IPS DF 19.7 (cell line): ENCODE data around the gene GIGYF1.
"Not testable (repeated sequence)": the region's sequence is repeated elsewhere in the genome, so short reads cannot be mapped to it uniquely, and the experiment has no call there.

Source experiments
- DNase-seq: peaks from one replicate; pipeline ENCODE4 v3.0.0-alpha.2; 2013; ENCODE audit warnings: low read depth, low spot score

The GIGYF1 gene

DNA sequence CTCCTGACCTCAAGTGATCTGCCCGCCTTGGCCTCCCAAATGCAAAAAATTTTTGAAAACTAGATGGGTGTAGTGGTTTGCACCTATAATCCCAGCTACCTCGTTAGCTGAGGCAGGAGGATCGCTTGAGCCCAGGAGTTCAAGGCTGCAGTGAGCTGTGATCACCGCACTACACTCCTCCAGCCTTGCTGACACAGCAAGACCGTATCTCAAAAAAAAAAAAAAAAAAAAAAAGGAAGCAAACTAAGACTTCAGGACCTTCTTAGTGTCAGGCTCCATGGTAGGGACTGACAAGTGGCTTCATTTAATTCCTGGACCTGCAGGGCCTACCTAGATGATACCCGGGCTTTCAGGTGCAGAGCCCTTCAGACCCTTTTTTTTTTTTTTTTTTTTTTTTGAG, 14.3 kb upstream of the GIGYF1 start:
- DNase-seq: no peak

DNA sequence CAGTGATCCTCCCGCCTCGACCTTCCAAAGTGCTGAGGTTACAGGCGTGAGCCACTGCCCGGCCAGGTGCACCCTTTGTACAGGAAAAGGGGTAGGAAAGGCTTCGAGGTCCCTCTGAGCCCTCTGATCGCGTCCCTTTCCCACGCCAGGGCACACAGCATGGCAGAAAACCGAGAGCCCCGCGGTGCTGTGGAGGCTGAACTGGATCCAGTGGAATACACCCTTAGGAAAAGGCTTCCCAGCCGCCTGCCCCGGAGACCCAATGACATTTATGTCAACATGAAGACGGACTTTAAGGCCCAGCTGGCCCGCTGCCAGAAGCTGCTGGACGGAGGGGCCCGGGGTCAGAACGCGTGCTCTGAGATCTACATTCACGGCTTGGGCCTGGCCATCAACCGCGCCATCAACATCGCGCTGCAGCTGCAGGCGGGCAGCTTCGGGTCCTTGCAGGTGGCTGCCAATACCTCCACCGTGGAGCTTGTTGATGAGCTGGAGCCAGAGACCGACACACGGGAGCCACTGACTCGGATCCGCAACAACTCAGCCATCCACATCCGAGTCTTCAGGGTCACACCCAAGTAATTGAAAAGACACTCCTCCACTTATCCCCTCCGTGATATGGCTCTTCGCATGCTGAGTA, 12.7 kb upstream of the GIGYF1 start:
- DNase-seq: no peak

DNA sequence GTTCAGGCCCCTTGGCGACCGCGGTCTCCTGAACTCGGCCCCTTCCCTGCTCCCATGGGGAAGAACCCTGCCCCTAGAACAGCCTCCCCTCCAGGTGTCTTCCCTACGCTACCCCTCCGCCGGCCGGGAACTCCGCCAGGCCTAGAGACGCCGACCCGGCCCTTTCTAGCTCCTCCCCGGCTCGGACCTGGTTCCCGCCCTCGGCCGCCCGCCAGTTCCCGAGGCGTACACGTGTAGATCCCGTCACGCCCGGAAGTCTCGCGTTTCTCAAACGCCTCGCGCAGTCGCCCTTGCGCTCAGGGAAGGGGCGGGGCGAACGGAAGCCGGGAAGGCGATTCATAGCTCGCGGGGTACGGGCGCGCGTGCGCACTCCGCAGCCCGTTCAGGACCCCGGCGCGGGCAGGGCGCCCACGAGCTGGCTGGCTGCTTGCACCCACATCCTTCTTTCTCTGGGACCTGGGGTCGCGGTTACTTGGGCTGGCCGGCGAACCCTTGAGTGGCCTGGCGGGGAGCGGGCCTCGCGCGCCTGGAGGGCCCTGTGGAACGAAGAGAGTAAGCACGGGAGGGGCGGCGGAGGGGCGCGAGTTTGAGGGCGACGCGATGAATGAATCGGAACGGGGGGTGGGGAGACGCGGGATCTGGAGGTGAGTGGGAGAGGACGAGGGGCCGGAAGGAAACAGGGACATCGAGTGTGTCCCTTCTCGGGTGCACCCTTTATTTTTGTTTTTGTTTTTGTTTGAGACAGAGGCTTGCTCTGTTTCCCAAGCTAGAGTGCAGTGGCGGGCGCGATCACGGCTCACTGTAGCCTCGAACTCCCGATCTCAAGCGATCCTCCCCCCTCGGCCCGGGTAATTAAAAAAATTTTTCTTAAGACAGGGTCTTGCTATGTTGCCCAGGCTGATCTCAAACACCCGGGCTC, 12.0 kb upstream of the GIGYF1 start, which contains the start of gene POP7:
Gene POP7 (plus strand): TSS at position 369 of the 919 bp plus-strand sequence. CDS start 710 bp downstream, outside the sequence.
- peak; percentile 84 for DNase-seq

DNA sequence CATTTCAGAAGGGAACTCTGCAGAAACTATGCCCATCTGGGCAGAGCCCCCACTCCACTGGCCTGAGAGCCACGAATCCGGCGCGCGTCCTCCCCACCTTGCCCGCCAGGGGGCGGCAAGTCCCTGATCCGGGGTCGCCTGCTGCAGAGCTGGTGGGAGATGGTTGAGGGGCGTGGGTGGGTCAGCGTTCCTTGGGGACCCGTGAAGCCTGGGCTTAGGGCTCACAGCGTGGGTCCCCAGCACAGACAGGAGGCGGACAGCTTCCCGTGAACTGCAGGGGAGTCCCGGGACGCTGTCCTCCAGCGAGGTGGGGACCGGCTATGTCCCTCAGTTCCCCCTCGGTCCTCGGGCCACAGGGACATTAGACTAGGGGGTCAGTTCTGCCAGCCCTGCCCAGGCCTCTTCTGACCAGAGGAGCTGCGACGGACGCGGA, 11.3 kb upstream of the GIGYF1 start:
- no peak for DNase-seq

DNA sequence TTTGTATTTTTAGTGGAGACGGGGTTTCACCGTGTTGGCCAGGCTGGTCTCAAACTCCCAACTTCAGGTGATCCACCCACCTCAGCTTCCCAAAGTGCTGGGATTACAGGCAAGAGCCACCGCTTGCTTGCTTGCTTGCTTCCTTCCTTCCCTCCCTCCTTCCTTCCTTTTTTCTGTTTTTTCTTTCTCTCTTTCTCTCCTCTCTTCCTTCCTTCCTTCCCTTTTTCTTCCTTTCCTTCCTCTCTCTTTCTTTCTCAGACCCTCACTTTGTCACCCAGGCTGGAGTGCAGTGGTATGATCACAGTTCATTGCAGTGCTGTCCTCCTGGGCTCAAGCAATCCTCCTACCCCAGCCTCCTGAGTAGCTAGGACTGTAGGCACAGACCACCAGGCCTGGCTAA, 7.0 kb upstream of the GIGYF1 start:
- DNase-seq: not testable (repeated sequence)

DNA sequence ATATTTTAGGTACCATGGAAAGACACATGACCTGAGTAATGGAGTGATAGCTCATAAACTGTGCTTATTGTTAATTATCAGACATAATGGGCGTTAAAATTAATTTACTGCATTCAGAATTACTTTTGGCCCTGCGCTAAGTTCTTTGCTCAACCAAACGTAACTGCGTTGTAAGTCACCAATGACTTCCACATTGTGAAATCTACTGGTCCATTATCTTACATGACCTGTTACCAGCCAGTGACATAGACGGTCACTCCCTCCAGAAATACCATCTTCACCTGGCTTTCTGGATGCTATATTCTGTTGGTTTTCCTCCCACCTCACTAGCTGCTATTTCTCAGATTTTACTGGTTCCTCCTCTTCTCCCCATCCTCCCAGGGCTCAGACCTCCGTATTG, 5.0 kb upstream of the GIGYF1 start:
- DNase-seq: no peak

DNA sequence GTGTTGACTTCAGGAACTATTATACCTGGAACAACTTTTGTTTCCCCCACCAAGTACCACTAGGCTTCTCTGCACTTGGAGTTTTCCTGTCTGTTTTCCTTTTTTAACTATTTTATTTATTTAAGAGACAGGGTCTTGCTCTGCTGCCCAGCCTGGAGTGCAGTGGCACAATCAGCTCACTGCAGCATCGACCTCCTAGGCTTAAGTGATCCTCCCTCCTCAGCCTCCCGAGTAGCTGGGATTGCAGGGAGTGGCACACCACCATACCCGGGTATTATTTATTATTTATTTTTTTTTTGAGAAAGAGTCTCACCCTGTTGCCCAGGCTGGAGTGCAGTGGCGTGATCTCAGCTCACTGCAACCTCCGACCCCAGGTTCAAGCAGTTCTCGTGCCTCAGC, 2.1 kb upstream of the GIGYF1 start:
- DNase-seq: no peak

DNA sequence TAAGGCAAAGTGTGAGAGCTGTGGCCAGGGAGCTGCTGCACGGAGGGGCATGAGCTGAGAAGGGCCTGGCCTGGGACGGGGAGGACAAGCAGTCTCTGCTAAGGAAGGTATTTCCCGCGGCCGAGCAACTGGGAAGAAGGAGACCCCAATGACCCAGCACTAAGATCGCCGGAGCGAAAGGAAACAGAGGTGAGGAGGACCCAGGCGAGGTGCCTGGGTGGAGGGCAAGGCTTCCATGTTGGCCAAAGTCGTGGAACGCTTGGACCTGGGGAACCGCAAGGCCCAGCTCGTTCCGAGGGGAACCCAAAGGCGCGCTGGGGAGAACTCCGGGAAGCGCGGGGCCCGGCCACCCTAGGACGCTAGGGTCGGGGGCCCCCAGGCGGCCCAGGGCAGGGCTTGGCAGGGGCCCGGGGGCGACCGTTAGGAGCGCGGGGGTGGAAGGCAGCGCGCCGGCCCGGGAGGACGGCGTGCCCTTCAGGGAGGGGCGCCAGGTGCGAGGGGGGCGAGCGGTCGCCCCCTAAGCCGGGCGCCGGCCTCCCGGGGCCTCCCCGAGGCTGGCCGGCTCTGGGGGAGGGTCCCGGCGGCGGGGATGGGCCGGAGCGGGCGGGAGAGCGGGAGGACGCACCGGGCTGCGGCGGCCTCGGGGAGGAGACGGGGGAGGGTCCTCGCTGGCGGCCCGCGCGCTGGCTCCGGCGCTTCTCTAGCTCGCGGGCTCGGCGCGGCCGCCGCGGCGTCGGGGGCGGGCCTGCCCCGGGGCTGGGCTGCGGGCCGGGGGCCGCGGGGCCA, 545 bp downstream of the GIGYF1 start:
- DNase-seq: no peak

DNA sequence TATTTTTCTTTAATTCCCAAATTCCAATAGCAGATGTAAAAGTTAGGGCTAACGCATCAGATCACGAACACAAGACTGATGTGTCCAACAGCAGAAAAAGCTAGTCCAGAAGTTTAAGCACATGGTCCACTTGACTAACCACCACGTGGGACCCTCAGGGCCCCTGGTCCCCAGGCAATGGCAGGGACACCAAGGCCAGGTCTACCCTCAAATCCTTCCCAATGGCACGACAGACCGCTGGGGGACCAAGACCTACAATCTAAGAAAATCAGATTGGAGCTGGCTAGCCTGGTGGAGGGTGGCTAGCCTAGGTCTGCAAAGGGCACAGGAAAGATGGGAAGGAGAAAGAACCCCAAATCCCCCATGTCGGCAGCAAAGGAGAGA, 1.5 kb downstream of the GIGYF1 start:
- no peak for DNase-seq

DNA sequence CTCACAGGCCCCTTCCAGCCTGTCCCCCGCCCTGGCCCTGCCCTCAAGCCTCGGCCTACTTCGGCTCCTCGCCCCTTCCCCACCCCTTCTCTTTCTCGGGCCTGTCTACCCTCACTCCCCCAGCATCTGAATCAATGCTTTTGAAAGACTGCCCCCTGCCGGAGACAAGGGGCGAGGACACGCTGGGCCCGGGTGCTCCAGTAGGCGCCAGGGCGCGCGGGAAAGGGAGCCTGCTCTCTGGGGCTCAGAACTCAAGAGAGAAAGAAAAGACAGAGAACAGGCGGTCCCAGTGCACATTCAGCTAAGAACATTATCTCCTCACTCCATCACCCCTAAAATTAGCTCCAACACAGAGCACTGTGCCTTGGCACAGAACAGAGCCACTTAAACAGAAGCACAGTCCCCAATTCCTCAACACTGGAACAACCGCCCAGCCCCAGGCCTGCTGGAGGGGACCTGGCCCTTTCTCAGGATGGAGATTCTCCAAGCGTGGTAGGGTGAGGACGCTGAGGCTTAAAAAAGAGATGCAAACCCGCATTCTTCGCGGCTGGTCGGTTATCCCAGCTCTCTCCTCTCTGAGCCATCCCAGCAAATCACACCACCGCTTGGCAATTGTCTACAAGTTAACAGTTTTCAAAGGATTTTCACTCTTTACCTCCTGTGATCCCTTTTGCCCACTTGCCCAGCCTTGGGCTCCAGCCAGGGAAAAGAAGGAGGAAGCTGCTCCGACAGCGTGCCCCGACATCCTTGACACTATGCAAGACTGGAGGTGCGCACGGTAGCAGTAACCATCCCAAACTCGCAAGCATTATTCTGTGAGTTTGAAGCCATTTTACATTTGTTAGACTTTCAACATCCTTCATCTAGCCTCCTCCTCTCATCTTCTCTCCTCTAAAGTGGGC, 2.1 kb downstream of the GIGYF1 start:
- no peak for DNase-seq

DNA sequence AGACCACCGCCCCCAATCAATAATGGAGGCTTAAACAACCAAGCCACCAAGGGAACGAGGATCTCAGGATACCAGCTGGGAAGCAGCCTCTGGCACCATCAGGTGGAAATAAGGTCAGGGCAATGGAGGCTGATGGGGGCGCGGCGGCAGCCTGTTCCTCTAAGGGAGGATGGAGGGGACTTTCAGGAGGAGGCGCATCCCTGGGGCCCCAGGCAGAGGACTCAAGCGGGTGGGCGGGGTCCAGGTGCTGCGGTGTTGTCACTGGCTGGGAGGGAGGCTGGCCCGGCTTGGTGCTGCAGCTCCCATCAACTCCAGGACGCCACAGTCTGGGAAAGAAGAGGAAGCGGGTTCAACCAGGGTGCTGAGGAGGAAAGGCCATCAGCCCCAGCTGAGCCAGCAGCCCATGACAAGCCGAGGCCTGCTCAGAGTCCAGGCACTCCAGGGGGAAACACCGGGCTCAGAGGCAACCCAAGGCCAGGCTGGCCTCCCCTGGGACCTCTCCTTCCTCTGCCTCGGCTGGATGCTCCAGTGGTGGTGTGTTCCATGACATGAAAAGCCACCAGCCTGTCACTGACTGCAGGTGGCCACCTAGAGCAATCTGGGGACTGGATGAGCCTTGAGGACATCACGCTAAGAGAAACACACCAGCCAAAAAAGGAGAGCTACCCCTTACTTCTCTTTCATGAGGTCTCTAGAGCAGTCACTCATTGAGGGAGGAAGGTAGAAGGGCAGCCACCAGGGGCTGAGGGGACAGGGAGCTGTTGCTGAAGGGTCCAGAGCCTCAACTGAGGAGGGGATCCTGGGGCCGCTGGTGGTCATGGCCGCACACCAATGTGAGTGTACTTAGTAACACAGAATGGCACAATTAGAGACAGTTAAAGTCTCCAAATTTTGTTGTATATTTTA, 4.6 kb downstream of the GIGYF1 start:
- no peak for DNase-seq

DNA sequence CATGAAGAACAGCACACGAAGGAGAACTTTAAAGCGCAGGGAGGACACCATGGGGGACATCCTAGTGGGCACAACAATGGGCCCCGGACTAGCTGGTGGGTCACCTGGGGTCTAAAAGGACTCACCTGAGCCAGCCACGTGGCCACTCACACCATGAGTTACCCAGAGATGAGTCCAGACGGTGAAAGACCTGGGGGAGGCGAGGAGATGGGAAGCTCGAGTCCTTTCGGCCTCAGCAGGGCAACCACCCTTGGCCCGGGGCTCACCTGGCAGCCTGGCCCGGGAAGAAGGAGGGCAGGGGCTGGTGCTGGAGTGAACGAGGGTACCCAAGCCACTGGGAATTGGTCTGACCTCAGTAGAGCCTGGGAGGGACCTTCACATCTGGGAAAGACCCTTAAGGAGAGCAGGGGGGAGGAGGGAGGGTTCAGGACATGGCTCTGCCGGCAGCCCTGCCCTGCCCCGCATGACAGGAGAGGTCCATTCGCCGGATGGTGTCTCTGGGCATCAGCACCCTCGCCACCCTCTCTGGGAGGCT, 5.7 kb downstream of the GIGYF1 start:
- no peak for DNase-seq

DNA sequence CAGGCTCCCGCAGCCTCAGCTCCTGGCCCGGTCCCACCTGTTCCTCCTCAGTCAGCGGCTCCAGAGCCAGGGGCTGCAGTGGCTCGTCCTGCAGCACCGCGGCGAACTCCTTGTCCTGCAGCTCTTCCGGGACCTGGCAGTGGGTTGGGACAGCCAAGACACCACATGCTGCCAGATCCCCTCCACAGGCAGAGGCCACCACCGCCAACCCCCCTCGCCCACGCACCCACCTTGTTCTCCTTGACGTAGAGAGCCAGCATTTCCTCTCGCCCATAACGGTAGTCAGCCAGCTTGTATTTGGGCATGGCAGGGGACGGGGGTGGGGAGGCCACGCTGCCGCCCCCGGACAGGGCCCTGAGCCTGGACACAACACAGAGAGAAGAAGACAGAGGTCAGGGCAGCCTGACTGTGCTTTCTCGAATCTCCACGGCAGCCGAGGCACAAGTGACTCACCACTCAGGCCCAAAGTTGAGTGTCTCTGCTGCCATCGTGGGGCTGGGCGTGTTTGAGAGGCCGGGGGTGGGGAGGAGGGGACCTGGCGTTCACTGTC, 6.2 kb downstream of the GIGYF1 start:
- DNase-seq: no peak

DNA sequence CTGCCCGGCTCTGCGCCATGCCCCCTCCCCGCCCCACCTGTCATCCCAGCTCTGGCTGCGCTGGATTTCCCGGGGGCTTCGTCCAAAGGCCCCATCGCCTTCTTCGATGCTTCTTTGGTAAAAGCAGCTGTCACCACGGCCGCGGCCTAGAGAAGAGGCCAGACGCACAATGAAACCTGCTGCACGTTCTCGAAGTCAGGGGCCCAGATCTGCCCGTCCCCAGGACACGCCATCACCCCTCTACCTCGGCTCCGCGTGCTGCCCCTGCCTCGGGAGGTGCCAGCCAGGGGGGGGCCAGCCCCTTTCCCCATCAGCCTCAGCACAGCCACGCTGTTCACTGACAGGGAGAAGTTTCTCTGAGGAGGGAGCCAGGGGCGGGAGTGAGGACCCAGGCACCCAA, 6.8 kb downstream of the GIGYF1 start:
- DNase-seq: no peak

DNA sequence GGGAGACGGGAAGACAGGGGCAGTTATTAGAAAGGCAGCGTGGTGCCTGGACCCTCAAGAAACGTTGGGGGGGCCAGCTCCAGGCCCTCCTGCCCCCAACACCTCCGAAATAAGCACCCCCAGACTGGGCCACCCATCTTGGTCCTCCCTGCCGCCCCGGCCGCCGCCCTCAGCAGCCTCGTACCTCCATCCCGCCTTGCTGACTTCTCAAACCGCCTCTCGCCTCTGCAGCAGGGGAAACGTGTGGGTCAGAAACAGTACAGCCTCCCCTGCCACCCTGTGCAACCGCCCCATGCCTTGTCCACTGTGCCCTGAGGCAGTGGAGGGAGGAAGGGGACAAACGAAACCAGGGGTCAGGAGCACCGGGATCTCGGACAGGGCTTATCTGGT, 7.2 kb downstream of the GIGYF1 start:
- DNase-seq: no peak

DNA sequence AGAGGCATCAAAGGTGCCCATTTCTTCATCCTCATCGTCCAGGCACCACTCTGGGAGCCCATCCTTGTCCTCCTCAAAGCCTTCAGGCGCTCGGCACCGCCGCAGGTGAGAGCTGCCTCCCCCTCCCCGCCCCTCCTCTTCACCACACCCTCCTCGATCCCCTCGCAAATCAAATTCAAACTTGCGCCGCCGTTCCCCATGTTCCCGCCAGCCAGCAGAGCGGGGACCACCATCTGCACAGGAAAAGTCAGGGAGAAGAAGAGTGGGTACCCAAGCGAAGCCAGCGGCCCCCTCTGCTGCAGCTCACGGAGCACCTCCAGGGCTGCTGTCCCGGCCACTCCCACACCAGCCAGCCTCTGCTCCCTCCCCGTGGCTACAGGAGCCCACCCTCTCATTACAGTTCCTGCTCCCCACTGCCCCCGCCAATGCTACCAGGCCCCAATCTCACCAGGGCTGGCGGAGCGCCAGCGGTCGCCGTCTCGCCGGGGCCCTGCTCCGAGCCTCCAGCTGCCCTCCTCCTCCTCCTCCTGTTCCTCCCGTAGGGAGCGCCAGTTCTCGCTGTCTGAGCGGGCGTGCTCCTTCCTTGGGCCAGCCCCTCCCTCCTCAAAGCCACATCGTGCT, 7.7 kb downstream of the GIGYF1 start:
- no peak for DNase-seq

DNA sequence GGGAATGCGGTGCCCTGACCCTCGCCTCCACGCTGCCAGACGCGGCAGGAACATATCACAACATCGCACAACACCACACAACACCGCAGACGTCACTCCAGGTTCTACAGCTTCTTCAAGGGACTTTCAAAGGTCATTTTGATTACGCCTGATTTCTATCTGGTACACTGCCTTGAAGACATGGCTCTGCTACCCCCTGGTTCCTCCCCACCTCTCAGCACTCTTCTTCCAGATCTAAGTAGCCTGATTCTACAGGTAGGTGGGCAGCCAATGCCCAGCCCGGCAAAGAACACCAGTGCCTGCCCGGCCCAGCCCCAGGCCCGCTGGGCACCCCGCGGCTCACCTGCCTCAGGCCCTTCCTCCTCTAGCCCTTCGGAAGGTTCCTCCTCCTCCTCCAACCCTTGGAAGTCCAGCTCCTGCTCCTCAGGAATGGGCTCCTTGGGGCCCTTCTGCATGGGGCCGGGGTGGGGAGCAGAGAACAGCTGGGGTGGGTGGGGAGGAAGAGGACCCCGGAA, 8.4 kb downstream of the GIGYF1 start:
- DNase-seq: no peak

DNA sequence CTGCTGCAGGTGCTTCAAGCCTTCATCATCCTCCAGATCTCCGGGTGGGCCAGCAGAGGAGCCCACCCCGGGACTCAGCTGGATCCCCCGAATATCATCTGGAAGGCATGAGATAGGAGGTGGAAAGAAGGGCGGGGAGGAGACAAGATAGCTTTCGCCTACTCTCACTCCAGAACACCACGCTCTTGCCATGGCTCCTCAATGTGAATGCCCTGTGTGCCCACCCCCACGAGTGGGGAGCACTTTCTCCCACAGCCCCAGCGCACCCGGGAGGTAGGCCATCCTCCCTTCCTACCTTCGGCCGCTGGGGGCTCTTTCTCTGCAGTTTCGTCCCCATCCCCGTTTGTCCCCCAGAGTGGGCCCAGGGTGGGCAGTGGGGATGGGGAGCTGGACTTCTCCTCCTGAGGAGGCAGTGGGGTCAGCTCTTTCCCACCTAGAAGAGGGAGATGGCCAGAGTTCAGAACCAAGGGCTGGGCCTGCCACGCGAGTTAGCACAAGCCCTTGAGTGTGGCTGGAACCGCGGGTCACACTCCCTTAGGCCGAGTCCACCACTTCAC, 8.9 kb downstream of the GIGYF1 start:
- no peak for DNase-seq
